Stimulated activated CD8-positive, alpha-beta memory T cell treated with anti-CD3 and anti-CD28 coated beads, Interleukin-15, amount 100 ng/mL, for 24 hours (primary cell): ENCODE results near the gene SLC31A1.
"Not testable (repeated sequence)": the region's sequence is repeated elsewhere in the genome, so short reads cannot be mapped to it uniquely, and the experiment has no call there.

Experiments used
- DNase-seq: peaks from one replicate; pipeline ENCODE4 v3.0.0-alpha.2; 2020; ENCODE audit warnings: low read depth

SLC31A1 gene

DNA sequence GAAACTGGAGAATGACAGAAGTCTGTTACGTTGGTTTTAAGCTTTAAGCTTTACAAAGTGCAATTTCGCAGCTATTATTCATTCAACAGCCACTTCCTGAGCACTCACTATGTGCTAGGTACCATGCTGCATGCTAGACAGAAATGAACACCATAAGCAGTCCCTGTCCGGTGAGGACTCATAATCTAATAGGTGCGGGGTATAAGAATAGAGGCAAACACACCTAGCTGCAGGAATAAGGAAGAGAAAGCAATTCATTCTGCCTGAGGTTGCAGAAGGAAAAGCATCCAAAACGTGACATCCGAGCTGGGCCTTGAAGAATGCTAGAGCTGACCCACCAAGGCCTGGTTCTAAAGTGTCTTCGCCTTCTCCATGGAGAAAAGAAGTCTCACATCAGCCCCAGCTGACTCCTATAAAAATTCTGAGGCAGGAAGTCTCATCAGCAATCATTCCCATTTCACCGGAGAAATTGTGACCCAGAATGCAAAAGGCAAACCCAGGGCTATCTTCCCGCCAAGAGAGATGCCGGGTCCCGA lies 809 bp upstream of the SLC31A1 start:
- no peak for DNase-seq

DNA sequence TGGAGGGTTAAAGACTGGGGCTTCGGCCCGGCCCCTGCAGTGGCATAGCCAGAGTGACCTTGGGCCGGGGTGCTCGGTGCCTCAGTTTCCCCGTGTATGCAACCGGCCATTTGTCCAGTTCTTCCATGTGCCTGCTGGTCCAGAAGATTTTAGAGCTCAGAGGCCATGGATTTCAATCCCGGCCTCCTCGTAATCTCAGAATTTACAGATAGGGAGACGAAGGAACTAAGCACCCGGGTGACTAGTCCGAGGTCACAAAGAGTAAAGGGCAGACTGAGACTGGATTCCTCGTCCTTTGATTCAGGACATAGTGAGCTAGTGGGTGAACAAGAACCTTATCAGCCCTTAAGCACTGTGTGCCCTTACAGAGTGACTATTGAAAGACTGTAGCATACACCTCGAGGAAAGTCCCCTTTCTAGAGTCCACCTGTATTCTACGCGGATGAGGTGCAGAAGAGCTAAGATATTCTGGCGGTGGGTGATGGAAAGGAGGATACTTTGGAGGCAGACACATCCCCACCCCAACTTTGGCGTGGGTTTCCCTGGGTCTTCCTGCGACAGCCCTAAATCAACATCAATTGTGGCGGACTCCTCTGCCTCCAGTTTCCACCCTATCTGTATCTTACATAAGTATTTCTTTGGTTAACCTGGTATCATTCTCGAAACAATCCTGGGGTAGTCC lies 597 bp downstream of the SLC31A1 start:
- no peak for DNase-seq

GRCh38 chr9:113222482-113222841 lies 1.1 kb downstream of the SLC31A1 start:
- DNase-seq: no peak

DNA sequence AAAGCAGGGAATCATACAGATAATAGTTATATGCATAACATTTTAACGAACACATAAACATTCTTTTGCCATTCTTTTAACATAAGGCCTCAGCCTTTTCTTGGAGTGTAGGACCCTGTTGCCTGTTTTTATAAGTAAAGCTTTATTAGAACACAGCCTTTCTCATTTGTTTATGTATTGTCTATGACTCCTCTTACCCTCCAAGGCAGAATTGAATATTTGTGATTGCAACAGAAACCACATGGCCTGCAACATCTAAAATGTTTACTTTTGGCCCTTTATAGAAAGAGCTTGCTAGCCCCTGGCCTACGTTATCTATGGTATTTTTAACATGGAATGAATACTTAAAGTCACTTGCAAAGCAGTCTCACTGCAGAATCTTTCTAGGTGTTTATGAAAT lies 2.6 kb downstream of the SLC31A1 start:
- DNase-seq: no peak

DNA sequence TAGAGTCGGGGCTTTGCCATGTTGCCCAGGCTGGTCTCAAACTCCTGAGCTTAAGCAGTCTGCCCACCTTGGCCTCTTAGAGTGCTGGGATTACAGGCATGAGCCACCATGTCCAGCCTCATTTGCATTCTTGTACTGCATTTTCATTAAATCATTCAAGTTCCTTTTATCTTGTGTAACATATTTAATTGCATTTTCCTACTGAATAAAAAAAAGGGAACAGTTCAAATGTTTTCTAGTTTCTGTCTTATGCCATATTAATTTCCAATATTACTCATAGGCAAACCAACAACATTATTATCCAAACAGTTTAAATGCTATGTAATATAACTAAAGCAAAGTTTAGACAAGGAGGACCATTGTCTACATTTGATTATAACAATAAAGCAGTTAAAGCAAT lies 6.1 kb downstream of the SLC31A1 start:
- DNase-seq: no peak

DNA sequence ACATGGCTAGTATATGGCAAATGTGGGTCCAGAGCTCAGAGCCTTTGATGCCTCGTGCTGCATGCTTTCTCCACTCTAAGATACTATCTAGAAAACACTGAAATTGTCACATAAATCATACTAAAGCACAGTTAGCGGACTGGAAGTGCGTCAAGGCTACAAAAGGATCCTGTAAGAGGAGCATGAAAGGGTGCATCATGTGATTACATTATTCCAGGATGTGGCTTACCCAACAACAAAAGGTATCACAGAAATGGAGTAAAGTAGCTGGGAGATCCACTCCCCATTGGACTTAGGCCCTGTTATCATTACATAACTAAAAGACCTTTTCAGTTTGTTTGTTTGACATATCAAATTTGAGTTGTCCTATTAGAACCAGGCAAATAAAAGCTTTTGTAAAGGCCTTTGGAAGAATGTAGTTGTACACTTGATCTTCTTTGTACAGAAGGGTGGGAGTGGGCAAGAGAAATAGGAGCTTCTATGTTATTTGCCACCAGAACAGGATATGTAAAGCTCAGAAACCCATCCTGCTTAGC lies 6.9 kb downstream of the SLC31A1 start:
- DNase-seq: no peak

DNA sequence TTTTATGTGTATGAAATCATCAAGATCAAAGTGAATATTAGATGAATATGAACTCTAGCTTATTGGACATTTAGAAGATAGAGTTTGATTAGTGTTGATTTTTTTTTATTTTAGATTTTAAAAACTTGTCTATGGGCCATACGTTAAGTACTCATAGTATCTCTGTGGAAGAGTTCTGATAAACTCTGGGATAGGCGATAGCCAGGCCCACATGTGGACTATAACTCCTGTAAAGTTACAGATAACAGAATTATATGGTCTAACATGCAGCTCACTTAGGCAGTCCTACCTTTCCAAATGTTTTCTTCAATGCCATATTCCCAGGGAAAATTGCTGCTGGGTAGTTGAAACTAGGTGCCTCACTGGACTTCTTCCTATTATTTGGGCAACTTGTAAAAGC lies 10.4 kb downstream of the SLC31A1 start:
- no peak for DNase-seq

- not testable (repeated sequence) for DNase-seq
These were observed 14.4 kb downstream of the SLC31A1 start for GRCh38 chr9:113235701-113236255.

- DNase-seq: no peak
These were observed 15.7 kb downstream of the SLC31A1 start for GRCh38 chr9:113237026-113237425.

DNA sequence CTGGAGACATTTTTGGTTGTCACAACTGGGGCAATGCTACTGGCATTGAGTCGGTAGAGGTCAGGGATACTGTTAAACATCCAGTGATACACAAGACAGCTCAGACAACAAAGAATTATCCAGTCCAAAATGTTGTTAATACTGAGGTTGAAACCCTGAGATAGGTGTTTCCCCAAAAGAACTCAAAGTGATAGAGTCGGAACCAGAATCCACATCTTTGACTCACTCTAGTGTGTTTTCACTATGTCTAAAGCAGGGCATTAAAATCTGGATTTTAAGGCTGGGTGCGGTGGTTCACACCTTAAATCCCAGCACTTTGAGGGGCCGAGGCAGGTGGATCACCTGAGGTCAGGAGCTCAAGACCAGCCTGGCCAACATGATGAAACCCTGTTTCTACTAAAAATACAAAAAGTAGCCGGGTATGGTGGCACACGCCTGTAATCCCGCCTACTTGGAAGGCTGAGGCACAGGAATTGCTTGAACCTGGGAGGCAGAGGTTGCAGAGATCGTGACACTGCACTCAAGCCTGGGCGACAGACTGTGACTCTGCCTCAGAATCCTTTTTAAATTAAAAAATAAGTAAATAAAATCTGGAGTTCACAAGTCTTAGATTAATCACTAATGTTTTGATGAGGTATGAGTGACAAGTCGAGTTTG lies 17.0 kb downstream of the SLC31A1 start:
- DNase-seq: no peak

DNA sequence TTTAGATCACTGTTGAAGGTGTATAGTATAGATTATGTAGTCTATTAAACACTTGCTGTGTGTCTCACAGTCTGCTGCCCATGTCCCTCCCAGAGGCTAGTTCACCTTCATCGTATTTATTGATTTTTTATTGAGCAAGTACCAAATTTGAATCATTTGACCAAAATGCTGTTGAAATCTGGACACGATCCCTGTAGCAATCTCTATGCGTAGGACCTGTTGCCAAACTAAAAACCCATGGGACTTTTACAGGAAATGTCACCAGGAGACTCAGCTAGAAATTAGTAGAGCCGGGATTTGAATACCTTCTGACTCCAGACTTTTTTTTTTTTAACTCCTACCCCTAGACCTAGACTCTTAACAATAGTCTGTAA lies 17.5 kb downstream of the SLC31A1 start:
- no peak for DNase-seq

DNA sequence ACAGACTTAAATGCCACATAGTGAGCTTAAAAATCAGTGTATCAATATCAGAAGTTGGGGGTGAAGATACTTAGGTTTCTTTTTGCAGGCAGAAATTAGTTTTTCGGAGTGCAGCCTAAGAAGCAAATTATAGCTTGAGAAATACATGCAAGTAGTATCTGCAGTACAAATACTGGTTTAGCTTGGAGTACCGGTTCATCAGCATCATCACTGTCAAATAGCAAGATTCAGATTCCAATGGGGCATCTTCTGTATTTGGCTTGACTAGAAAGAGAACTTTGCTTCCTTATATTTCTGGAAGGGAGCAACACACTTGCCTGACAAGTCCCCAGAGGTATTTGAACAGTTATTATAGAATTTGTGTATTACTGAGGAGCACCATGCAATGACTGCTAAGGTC lies 19.8 kb downstream of the SLC31A1 start:
- DNase-seq: no peak

- no peak for DNase-seq
These were observed 23.2 kb downstream of the SLC31A1 start for GRCh38 chr9:113244556-113244955.

GRCh38 chr9:113245894-113246293 lies 24.6 kb downstream of the SLC31A1 start:
- DNase-seq: no peak

DNA sequence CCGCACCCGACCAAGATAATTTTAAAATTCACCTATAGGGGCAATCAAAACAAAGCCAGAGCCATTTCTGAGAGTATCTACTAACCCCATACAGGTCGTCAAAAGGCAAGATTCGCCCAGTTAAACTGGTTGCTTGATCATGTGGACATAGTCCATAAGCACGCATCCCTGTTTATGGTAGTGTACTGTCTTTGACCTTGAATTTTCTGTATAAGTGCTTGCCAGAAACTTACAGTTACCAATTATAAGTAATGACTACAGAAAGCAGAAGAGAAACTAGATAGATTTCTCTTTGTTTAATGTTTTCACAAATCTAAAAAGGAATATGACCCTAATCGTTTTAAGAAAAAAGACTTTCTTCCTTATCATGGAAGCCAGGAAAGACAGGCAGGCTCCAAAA lies 25.6 kb downstream of the SLC31A1 start:
- DNase-seq: no peak

GRCh38 chr9:113247640-113248039 lies 26.3 kb downstream of the SLC31A1 start:
- DNase-seq: no peak

DNA sequence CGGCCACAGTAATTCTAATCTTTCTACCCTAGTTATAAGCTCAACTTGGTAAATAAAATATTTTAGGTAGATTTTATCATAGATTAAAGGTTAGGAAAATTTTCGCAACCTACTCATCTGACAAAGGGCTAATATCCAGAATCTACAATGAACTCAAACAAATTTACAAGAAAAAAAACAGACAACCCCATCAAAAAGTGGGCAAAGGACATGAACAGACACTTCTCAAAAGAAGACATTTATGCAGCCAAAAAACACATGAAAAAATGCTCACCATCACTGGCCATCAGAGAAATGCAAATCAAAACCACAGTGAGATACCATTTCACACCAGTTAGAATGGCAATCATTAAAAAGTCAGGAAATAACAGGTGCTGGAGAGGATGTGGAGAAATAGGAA lies 28.3 kb downstream of the SLC31A1 start:
- not testable (repeated sequence) for DNase-seq

DNA sequence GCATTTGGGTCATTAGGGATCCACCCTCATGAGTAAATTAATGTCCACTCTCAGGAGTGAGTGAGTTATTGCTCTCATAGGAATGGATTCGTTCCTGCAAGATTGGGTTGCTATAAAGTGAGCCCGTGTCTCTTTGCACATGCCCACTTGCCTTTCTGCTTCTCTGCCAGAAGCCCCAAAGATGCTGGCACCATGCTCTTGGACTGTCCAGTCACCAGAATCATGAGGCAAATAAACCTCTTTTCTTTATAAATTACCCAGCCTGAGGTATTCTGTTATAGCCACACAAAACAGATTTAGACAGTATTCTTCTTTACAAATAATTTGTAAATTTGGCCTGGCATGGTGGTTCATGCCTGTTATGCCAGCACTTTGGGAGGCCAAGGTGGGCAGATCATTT lies 29.5 kb downstream of the SLC31A1 start:
- DNase-seq: no peak

DNA sequence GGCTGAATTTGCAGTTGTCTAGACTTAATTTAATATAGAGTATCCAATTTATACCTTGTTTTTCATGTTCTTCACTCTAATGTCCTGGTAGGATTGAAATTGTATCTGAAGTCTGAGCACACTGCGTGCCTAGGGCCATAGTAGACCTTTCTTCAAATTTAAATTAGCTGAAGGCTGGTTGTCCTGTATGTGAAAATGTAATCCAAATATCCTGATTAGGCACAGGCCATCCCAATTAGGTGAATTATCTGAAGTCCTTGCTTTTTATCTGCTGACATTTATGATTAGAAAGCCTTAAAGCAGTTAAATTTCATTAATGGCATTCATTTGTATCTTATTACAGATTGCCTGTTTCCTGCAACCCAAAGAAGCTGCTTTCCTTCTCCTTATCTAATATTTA lies 33.6 kb downstream of the SLC31A1 start:
- DNase-seq: no peak

DNA sequence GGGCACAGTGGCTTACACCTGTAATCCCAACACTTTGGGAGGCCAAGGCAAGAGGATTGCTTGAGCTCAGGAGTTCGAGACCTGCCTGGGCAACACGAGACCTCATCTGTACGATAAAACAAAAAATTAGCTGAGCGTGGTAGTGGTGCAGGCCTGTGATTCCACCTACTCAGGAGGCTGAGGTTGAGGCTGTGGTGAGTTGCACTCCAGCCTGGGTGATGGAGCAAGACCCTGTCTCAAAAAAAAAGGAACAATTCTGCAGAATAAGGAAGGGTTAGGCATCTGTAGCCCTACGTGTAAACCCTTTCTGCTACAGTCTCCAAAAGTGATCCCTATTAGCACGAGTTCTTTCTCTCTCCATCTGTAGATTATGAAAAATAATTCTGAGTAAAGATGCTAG lies 34.1 kb downstream of the SLC31A1 start:
- DNase-seq: no peak

- no peak for DNase-seq
These were observed 36.5 kb downstream of the SLC31A1 start for GRCh38 chr9:113257863-113258262.

- DNase-seq: no peak
These were observed 36.9 kb downstream of the SLC31A1 start for GRCh38 chr9:113258282-113258681.

DNA sequence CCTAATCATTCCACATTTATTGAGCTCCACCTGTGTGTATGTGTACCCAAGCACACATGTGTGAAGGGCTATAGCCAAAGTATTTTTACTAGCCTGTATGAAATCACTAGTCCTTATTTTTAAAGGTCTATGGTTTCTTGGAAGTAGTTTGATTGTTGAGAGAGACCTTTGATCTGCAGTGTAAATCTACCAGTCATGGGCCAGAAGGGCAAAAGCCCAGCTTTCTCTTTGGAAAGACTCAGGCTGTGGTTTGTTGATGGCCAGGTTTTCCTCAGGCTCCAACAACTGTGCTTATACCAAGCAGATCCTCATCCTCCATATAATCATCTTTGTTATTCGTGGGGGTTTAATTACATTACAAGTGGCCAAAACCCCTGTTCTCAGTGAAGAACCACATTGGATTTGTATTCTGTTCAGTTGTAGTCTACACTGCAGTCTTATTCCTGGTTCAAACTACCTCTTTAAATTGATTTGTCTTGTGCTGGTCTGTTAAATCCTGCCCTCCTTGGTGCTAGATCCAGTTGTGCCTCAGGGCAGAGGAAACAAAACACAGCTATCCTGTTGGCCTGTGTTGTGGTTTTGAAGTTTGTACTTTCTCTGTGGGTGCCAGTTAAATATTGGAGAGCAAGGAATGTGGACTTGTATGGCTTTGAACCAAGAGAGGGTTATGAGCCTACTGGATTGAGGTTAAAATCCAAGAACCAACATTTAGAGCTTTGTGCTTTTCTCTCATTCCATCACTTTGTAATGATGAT lies 40.8 kb downstream of the SLC31A1 start:
- no peak for DNase-seq
